Measurements from ENCODE around the gene SORL1-AS1.
A peak's percentile ranks its signal among the peaks of the same experiment; 100 is the strongest.
"Not testable (repeated sequence)": the region's sequence is repeated elsewhere in the genome, so short reads cannot be mapped to it uniquely, and the experiment has no call there.

Gene SORL1-AS1

GRCh38 chr11:121482231-121483129, 29.7 kb upstream of the SORL1-AS1 start:
- peak overlapping the region; percentile 14 for H3K4me3 ChIP-seq (ENCODE audit: low read depth, low read length)
- DNase-seq (ENCODE audit: low read depth): no peak
- TF ChIP-seq CTCF (IDR thresholded peaks at IDR 0.05; ENCODE audit: low read depth, low read length, missing control alignments): no peak

GRCh38 chr11:121481484-121482230, 28.9 kb upstream of the SORL1-AS1 start:
- peak overlapping the region; percentile 14 for H3K4me3 ChIP-seq (ENCODE audit: low read depth, low read length)
- not testable (repeated sequence) for DNase-seq (ENCODE audit: low read depth)

- no peak for TF ChIP-seq CTCF (IDR thresholded peaks at IDR 0.05; ENCODE audit: low read depth, low read length, missing control alignments)
- H3K4me3 ChIP-seq (ENCODE audit: low read depth, low read length): no peak overlapping the region
- no peak for DNase-seq (ENCODE audit: low read depth)
These were observed 27.0 kb upstream of the SORL1-AS1 start for GRCh38 chr11:121479698-121480238.

GRCh38 chr11:121478895-121479697, 26.3 kb upstream of the SORL1-AS1 start:
- no peak for DNase-seq (ENCODE audit: low read depth)
- no peak for TF ChIP-seq CTCF (IDR thresholded peaks at IDR 0.05; ENCODE audit: low read depth, low read length, missing control alignments)
- no peak overlapping the region for H3K4me3 ChIP-seq (ENCODE audit: low read depth, low read length)

- no peak overlapping the region for H3K4me3 ChIP-seq (ENCODE audit: low read depth, low read length)
- no peak for DNase-seq (ENCODE audit: low read depth)
- no peak for TF ChIP-seq CTCF (IDR thresholded peaks at IDR 0.05; ENCODE audit: low read depth, low read length, missing control alignments)
These were observed 25.6 kb upstream of the SORL1-AS1 start for GRCh38 chr11:121478226-121478894.

GRCh38 chr11:121476379-121477032, 23.7 kb upstream of the SORL1-AS1 start:
- no peak for DNase-seq (ENCODE audit: low read depth)
- no peak for TF ChIP-seq CTCF (IDR thresholded peaks at IDR 0.05; ENCODE audit: low read depth, low read length, missing control alignments)
- H3K4me3 ChIP-seq (ENCODE audit: low read depth, low read length): no peak overlapping the region
